ENCODE data around the gene PRX. TPM values are rescaled to one million over a fixed set of nuclear protein-coding genes. Genes with fewer than 3 reads are reported as not detected.

PRX gene
- total RNA-seq, 1 experiment from 2014 or later, result 6.6 TPM

DNA sequence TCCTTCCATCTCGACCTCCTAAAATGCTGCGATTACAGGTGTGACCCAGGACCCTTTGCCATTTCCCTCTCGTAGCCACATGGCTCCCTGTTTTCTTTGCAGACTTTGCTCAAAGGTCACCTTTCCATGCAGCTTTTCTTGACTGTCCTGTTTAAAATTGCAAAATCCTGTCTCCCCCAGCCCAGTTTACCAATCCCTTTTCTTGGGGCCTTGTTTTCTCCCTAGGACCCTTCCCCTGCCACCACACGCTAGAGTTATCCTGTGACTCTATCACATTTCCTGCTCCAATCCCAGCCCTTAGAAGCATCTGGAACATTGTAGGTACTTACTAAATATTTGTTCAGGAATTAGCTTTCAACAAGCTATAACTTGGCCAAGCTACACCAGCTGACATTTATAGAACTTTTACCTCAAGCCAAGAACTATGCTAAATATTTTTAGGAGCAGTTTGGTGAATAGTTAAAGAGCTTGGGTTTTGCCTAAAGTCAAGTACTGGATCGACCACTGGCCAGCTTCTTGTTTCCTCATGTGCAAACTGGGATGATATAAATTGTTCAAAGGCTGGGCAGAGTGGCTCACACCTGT is 40.1 kb upstream of the PRX start:
- POLR2A ChIA-PET (ENCODE audit: unreplicated experiment), result interaction anchor here (0.6 kb wide), 1 partner anchor 33 kb away, joined by 5 read pairs; no protein-coding TSS in a partner anchor
- DNase-seq, result no peak

DNA sequence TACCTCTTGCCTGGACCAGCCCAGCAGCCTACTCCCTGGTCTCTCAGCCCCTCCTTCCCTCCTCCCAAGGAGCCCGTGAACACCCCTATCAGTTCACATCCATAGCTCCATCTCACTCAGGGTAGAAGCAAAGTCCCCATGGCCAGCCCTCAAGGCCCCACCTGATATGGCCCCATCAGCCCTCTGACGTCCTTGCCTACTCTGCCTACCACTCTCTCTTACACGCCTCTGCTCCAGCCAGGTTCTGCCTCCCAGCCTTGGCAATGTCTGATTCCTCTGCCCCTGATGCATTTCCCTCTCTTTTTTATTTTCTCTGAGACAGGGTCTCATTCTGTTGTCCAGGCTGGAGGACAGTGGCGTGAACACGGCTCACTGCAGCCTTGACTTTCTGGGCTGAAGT is 38.8 kb upstream of the PRX start:
- no peak overlapping the region for H2AFZ ChIP-seq
- POLR2A ChIA-PET (ENCODE audit: unreplicated experiment), result no interaction called here
- H3K4me2 ChIP-seq, result no peak overlapping the region
- H3K4me1 ChIP-seq (replicated peaks; ENCODE audit: insufficient read depth), result no peaks in the 10 kb centered on the region
- H3F3A ChIP-seq (ENCODE audit: insufficient read depth, low read depth), result 0 out of 2 replicates have a peak, but pooled peaks cover 7% of the 10 kb centered on the region
- H3K79me2 ChIP-seq (ENCODE audit: low read depth), result no peaks in the 10 kb centered on the region
- no peak for TF ChIP-seq EZH2 (IDR thresholded peaks at IDR 0.05; ENCODE audit: low read depth)
- TF ChIP-seq, protein P1, sequence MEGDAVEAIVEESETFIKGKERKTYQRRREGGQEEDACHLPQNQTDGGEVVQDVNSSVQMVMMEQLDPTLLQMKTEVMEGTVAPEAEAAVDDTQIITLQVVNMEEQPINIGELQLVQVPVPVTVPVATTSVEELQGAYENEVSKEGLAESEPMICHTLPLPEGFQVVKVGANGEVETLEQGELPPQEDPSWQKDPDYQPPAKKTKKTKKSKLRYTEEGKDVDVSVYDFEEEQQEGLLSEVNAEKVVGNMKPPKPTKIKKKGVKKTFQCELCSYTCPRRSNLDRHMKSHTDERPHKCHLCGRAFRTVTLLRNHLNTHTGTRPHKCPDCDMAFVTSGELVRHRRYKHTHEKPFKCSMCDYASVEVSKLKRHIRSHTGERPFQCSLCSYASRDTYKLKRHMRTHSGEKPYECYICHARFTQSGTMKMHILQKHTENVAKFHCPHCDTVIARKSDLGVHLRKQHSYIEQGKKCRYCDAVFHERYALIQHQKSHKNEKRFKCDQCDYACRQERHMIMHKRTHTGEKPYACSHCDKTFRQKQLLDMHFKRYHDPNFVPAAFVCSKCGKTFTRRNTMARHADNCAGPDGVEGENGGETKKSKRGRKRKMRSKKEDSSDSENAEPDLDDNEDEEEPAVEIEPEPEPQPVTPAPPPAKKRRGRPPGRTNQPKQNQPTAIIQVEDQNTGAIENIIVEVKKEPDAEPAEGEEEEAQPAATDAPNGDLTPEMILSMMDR (conservative IDR thresholded peaks at IDR 0.05), result no peak
- no peaks in the 10 kb centered on the region for H4K20me1 ChIP-seq (ENCODE audit: insufficient read depth)
- no peak for DNase-seq
- CTCF ChIA-PET, result interaction anchor here (0.6 kb wide), 2 partner anchors 146 to 194 kb away, joined by 3 to 5 read pairs; no protein-coding TSS in a partner anchor
- no peak overlapping the region for H3K27ac ChIP-seq
- intact Hi-C loops (cut with micrococcal nuclease; ENCODE audit: unreplicated experiment), result no loop called here
- 0 out of 2 replicates have a peak, but pooled peaks cover 6% of the 10 kb centered on the region for H3K36me3 ChIP-seq (ENCODE audit: low read depth)
- no peaks in the 10 kb centered on the region for H3K27me3 ChIP-seq (ENCODE audit: insufficient read depth, low read depth)
- H3K9me3 ChIP-seq (ENCODE audit: insufficient read depth, low read depth), result no peaks in the 10 kb centered on the region
- no peaks in the 10 kb centered on the region for H3K9me2 ChIP-seq (ENCODE audit: insufficient read depth)
- no peak overlapping the region for H3K4me3 ChIP-seq
- BruUV-seq (replicated peaks), result no TSS peak

More for the DNA sequence above, 40.1 kb upstream of the PRX start:
- Histone ChIP-seq H4K20me1 (ENCODE audit: insufficient read depth) (no peaks in the 10 kb centered on the region), H3K27ac (no peak overlapping the region), H3K27me3 (ENCODE audit: insufficient read depth, low read depth) (no peaks in the 10 kb centered on the region), H3K4me1 (replicated peaks; ENCODE audit: insufficient read depth) (no peaks in the 10 kb centered on the region), H3K4me3 (no peak overlapping the region), H3K36me3 (ENCODE audit: low read depth) (0 out of 2 replicates have a peak, but pooled peaks cover 6% of the 10 kb centered on the region), H3K9me2 (ENCODE audit: insufficient read depth) (no peaks in the 10 kb centered on the region), H2AFZ (no peak overlapping the region), H3K79me2 (ENCODE audit: low read depth) (no peaks in the 10 kb centered on the region), H3F3A (ENCODE audit: insufficient read depth, low read depth) (0 out of 2 replicates have a peak, but pooled peaks cover 7% of the 10 kb centered on the region), H3K9me3 (ENCODE audit: insufficient read depth, low read depth) (no peaks in the 10 kb centered on the region), H3K4me2 (no peak overlapping the region)
- no TSS peak for BruUV-seq (replicated peaks)
- intact Hi-C loops (cut with micrococcal nuclease; ENCODE audit: unreplicated experiment), result no loop called here
- CTCF ChIA-PET, result no interaction called here
- TF ChIP-seq EZH2 (IDR thresholded peaks at IDR 0.05; ENCODE audit: low read depth), result no peak
- TF ChIP-seq, protein P1 (conservative IDR thresholded peaks at IDR 0.05), result no peak

DNA sequence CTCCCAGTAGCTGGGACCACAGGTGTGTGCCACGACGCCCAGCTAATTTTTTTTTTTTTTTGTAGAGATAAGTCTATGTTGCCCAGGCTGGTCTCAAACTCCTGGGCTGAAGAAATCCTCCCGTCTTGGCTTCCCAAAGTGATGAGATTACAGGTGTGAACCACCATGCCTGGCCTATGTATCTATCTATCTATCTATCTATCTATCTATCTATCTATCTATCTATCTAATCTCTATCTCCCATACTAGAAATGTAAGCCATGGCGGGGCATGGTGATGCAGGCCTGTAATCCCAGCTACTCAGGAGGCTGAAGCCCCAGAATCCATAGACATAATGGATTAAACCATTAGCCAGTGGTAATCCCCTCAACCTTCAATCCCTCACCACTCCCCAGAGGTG is 37.5 kb upstream of the PRX start:
- Histone ChIP-seq H3K4me2 (no peak overlapping the region), H3K9me3 (ENCODE audit: insufficient read depth, low read depth) (no peaks in the 10 kb centered on the region), H3K9me2 (ENCODE audit: insufficient read depth) (no peaks in the 10 kb centered on the region), H3K4me1 (replicated peaks; ENCODE audit: insufficient read depth) (no peaks in the 10 kb centered on the region), H3K27ac (no peak overlapping the region), H3K4me3 (no peak overlapping the region), H3F3A (ENCODE audit: insufficient read depth, low read depth) (peaks cover 13% of the 10 kb centered on the region; the same call in 1 of the 2 replicates), H3K27me3 (ENCODE audit: insufficient read depth, low read depth) (no peaks in the 10 kb centered on the region), H3K79me2 (ENCODE audit: low read depth) (no peaks in the 10 kb centered on the region), H3K36me3 (ENCODE audit: low read depth) (0 out of 2 replicates have a peak, but pooled peaks cover 6% of the 10 kb centered on the region), H2AFZ (no peak overlapping the region), H4K20me1 (ENCODE audit: insufficient read depth) (no peaks in the 10 kb centered on the region)
- BruUV-seq (replicated peaks), result no TSS peak
- ChIA-PET CTCF (interaction anchor here (0.6 kb wide), 1 partner anchor 298 kb away, joined by 16 read pairs; no protein-coding TSS in a partner anchor), POLR2A (ENCODE audit: unreplicated experiment) (interaction anchor here (0.6 kb wide), 1 partner anchor 28 kb away, joined by 6 read pairs; no protein-coding TSS in a partner anchor)
- intact Hi-C loops (cut with micrococcal nuclease; ENCODE audit: unreplicated experiment), result no loop called here
- no peak for TF ChIP-seq EZH2 (IDR thresholded peaks at IDR 0.05; ENCODE audit: low read depth)
- TF ChIP-seq, protein P1 (conservative IDR thresholded peaks at IDR 0.05), result no peak
- DNase-seq, result no peak
